ENCODE data around the gene PTPN4. TPM values are rescaled to one million over a fixed set of nuclear protein-coding genes. Genes with fewer than 3 reads are reported as not detected.
"Not testable (repeated sequence)": the region's sequence is repeated elsewhere in the genome, so short reads cannot be mapped to it uniquely, and the experiment has no call there.

The PTPN4 gene
- total and polyA plus RNA-seq, 4 donors = 4.2 to 70.7 (median 27.0) TPM

DNA sequence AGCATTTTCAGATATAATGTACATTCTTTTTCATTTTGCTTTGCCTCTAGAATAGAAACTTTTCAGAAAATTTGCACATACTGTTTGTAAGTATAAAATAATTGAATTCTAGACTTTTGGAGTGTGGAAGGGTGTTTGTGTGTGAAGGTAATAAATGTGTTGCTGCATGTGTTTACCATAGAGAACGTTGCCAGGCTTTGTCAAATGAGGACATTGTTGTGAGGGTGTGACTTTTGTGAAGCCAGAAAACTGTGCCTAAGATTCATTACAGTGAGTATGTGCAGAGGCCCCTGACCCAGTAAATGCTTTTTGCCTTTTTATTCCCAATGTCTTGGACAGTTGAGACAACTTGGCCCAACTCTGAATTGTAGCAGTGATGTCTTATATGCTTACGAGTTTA is 222.8 kb downstream of the PTPN4 start:
- no peak overlapping the region for H3K27ac ChIP-seq (ENCODE audit: low read depth in 1 of 2, low read length in 1 of 2)
- TF ChIP-seq, protein P1, sequence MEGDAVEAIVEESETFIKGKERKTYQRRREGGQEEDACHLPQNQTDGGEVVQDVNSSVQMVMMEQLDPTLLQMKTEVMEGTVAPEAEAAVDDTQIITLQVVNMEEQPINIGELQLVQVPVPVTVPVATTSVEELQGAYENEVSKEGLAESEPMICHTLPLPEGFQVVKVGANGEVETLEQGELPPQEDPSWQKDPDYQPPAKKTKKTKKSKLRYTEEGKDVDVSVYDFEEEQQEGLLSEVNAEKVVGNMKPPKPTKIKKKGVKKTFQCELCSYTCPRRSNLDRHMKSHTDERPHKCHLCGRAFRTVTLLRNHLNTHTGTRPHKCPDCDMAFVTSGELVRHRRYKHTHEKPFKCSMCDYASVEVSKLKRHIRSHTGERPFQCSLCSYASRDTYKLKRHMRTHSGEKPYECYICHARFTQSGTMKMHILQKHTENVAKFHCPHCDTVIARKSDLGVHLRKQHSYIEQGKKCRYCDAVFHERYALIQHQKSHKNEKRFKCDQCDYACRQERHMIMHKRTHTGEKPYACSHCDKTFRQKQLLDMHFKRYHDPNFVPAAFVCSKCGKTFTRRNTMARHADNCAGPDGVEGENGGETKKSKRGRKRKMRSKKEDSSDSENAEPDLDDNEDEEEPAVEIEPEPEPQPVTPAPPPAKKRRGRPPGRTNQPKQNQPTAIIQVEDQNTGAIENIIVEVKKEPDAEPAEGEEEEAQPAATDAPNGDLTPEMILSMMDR (IDR thresholded peaks at IDR 0.05; ENCODE audit: control extremely low read depth, extremely low read depth) = no peak
- H3K4me3 ChIP-seq = no peak overlapping the region
- ATAC-seq (ENCODE audit: insufficient read depth, low FRiP score) (no peak), DNase-seq (no peak)
- no peak overlapping the region for H3K9ac ChIP-seq (ENCODE audit: insufficient read depth in 1 of 2, low read length in 2 of 2)
- H3K4me1 ChIP-seq (ENCODE audit: control insufficient read depth in 5 of 5, insufficient read depth in 5 of 5, low read length in 5 of 5) = no peaks in the 10 kb centered on the region
- 73 to 84% methylated on average over 2 of the region's 2 CpGs for WGBS, 2 donors
- no peaks in the 10 kb centered on the region for H3K9me3 ChIP-seq (ENCODE audit: control insufficient read depth in 4 of 4, insufficient read depth in 3 of 4, low read length in 3 of 4)
- H3K36me3 ChIP-seq (ENCODE audit: control insufficient read depth in 4 of 4, insufficient read depth in 4 of 4, low read length in 4 of 4) = peaks cover 0 to 1% (median 0%) of the 10 kb centered on the region in 4 donors
- H3K27me3 ChIP-seq (ENCODE audit: control insufficient read depth in 3 of 3, insufficient read depth in 3 of 3, low read length in 2 of 3) = no peaks in the 10 kb centered on the region

DNA sequence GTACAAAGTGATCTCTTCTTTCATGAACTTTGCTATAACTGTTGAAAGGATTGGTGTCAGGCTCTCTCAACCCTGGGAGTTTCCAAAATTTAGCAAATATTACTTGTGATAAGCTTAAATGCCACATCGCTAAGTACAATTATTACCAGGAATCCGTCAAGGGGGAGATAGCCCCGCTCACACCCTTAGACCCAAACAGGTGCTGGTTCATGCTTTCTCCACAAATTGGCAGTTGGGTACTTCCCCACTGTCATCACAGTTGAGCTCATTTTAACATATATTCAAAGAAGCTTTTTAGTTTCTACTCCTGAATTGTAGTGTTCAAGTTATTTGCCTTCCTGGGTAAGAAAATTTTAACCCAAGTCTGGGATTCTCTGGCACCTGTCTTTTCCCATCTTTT is 223.4 kb downstream of the PTPN4 start:
- TF ChIP-seq, protein P1 (IDR thresholded peaks at IDR 0.05; ENCODE audit: control extremely low read depth, extremely low read depth) = no peak
- Histone ChIP-seq H3K9me3 (ENCODE audit: control insufficient read depth in 4 of 4, insufficient read depth in 3 of 4, low read length in 3 of 4) (no peaks in the 10 kb centered on the region), H3K27me3 (ENCODE audit: control insufficient read depth in 3 of 3, insufficient read depth in 3 of 3, low read length in 2 of 3) (no peaks in the 10 kb centered on the region), H3K9ac (ENCODE audit: insufficient read depth in 1 of 2, low read length in 2 of 2) (no peak overlapping the region), H3K27ac (ENCODE audit: low read depth in 1 of 2, low read length in 1 of 2) (no peak overlapping the region), H3K4me1 (ENCODE audit: control insufficient read depth in 5 of 5, insufficient read depth in 5 of 5, low read length in 5 of 5) (no peaks in the 10 kb centered on the region), H3K36me3 (ENCODE audit: control insufficient read depth in 4 of 4, insufficient read depth in 4 of 4, low read length in 4 of 4) (no peaks in the 10 kb centered on the region), H3K4me3 (no peak overlapping the region)
- ATAC-seq (ENCODE audit: insufficient read depth, low FRiP score) (no peak), DNase-seq (no peak)
- WGBS, 2 donors = 73 to 97% methylated on average over 3 of the region's 3 CpGs

DNA sequence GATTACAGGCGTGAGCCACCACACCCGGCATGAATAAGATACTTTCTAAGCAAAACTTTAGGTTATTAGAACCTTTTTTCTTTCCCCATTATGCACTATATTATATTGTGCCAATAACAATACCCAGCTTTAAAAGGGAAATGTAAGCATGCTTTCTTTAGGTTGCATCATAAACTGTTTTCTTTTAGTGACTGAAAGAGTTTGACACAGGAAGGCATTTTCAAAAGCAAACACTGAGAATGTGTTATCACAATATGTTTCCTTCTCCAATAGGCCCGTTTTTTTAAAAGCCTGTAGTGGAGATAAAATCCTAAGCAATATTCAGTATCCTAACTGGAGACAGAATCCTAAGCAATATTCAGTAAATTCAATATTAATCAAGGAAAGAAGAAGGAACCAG is 236.4 kb downstream of the PTPN4 start:
- Histone ChIP-seq H3K27ac (ENCODE audit: low read depth in 1 of 2, low read length in 1 of 2) (no peak overlapping the region), H3K4me3 (no peak overlapping the region), H3K9ac (ENCODE audit: insufficient read depth in 1 of 2, low read length in 2 of 2) (no peak overlapping the region), H3K9me3 (ENCODE audit: control insufficient read depth in 4 of 4, insufficient read depth in 3 of 4, low read length in 3 of 4) (peaks cover 0 to 2% (median 0%) of the 10 kb centered on the region in 4 donors), H3K4me1 (ENCODE audit: control insufficient read depth in 5 of 5, insufficient read depth in 5 of 5, low read length in 5 of 5) (no peaks in the 10 kb centered on the region), H3K27me3 (ENCODE audit: control insufficient read depth in 3 of 3, insufficient read depth in 3 of 3, low read length in 2 of 3) (no peaks in the 10 kb centered on the region), H3K36me3 (ENCODE audit: control insufficient read depth in 4 of 4, insufficient read depth in 4 of 4, low read length in 4 of 4) (no peaks in the 10 kb centered on the region)
- ATAC-seq (ENCODE audit: insufficient read depth, low FRiP score) = no peak
- TF ChIP-seq, protein P1 (IDR thresholded peaks at IDR 0.05; ENCODE audit: control extremely low read depth, extremely low read depth) = no peak
- no peak for DNase-seq
- 70 to 74% methylated on average over 3 of the region's 3 CpGs for WGBS, 2 donors

DNA sequence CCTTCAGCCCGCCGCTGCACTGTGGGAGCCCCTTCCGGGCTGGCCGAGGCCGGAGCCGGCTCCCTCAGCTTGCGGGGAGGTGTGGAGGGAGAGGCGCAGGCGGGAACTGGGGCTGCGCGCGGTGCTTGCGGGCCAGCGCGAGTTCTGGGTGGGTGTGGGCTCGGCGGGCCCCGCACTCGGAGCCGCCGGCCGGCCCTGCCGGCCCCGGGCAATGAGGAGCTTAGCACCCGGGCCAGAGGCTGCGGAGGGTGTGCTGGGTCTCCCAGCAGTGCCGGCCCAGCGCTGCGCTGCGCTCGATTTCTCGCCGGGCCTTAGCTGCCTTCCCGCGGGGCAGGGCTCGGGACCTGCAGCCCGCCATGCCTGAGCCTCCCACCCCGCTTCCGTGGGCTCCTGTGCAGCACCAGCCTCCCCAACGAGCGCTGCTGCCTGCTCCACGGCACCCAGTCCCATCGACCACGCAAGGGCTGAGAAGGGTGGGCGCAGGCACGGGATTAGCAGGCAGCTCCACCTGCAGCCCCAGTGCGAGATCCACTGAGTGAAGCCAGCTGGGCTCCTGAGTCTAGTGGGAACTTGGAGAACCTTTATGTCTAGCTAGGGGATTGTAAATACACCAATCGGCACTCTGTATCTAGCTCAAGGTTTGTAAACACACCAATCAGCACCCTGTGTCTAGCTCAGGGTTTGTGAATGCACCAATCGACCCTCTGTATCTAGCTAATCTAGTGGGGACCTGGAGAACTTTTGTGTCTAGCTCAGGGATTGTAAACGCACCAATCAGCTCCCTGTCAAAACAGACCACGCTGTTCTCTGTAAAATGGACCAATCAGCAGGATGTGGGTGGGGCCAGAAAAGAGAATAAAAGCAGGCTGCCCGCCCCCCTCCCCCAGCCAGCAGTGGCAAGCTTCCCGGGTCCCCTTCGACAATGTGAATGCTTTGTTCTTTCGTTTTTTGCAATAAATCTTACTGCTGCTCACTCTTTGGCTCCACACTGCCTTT is 237.5 kb downstream of the PTPN4 start:
- not testable (repeated sequence) for H3K4me1 ChIP-seq (ENCODE audit: control insufficient read depth in 5 of 5, insufficient read depth in 5 of 5, low read length in 5 of 5); H3K27ac ChIP-seq (ENCODE audit: low read depth in 1 of 2, low read length in 1 of 2); H3K36me3 ChIP-seq (ENCODE audit: control insufficient read depth in 4 of 4, insufficient read depth in 4 of 4, low read length in 4 of 4); H3K27me3 ChIP-seq (ENCODE audit: control insufficient read depth in 3 of 3, insufficient read depth in 3 of 3, low read length in 2 of 3); DNase-seq; H3K4me3 ChIP-seq; ATAC-seq (ENCODE audit: insufficient read depth, low FRiP score); H3K9ac ChIP-seq (ENCODE audit: insufficient read depth in 1 of 2, low read length in 2 of 2); H3K9me3 ChIP-seq (ENCODE audit: control insufficient read depth in 4 of 4, insufficient read depth in 3 of 4, low read length in 3 of 4)
- WGBS, 2 donors = 94% methylated on average over 39 to 55 of the region's 55 CpGs
